HG02870 (cell line): ENCODE measurements around the gene LRRTM3.

Experiments used
- ATAC-seq: cut with Tn5 transposase; IDR thresholded peaks from one replicate; pipeline ENCODE4 v1.9.1; 2021; ENCODE audit warnings: mild to moderate bottlenecking, moderate library complexity; ENCODE audit not compliant: unreplicated experiment

Gene LRRTM3

DNA sequence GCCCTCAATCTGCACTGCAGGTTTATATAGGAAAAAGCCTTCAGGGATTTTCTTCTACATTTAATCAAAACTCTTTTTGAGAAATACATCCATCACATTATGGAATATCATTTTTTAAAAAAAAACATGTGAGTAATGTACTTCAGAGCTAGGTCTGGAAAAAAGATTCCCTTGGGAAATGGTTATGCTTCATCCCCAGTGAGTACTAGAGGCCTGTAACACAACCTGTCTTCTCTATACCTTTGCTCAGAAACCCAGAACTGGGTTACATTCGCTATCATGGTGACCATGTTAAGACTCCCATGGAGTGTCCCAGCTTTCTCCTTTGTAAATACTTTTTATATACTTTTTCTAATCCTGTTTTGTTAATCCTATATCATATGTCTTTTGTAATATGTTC is 186.9 kb downstream of the LRRTM3 start:
- no peak for ATAC-seq

GRCh38 chr10:67114945-67115344 is 189.1 kb downstream of the LRRTM3 start:
- ATAC-seq, result no peak

DNA sequence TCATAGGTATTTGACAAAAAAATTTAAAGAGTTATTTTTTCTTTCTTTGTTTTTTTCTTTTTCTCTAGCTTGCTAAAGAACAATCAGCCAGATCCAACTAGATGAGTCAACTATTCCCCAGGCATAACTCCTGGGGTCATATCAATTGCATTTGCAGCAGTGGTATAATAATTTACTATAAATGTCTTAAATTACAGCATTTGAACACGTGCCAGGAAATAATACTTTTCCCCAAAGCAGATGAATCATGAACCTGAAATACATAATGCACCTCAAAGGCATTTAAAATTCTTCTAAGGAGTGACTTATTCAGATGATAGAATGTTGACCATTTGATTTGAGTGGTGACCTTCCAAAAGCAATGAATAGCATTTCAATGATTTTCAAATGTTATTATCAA is 190.1 kb downstream of the LRRTM3 start:
- no peak for ATAC-seq

- no peak for ATAC-seq
Observed at GRCh38 chr10:67119651-67120050, 193.8 kb downstream of the LRRTM3 start.

DNA sequence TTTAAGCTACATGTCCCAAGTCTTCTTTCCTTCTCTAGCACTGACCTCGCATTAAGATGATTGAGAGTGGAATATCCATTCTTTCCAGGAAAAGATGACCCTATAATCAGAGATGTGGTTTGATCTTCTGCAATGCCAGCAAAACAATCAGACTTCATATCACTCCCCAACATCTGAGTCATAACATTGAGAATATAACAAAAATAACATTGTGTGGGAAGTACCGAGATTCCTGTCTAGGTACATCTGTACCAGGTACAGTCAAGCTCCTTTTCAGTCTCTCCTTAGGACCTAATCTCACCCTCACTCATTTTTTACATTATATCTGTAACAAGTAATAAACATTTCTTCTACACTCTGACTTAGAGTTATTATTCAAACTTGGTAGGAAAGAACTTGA is 201.6 kb downstream of the LRRTM3 start:
- no peak for ATAC-seq

DNA sequence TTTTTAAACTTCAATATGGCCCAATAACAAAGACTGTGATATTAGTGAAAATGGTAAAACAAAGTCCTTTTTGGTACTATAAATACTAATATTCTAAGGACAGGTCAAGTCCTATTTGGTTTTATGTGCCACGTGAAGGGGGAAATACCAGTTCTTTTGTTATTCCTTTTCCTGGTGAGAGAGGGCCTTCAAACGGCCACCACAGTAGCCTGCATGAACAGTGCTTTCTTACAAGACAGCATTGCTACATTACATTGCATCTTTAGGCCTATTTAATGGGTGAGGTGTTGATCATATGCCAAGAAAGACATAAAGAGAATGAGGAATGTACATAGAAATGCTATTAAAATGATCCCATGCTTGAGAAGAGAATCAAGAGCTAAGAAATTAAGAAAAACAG is 214.8 kb downstream of the LRRTM3 start:
- ATAC-seq, result no peak

DNA sequence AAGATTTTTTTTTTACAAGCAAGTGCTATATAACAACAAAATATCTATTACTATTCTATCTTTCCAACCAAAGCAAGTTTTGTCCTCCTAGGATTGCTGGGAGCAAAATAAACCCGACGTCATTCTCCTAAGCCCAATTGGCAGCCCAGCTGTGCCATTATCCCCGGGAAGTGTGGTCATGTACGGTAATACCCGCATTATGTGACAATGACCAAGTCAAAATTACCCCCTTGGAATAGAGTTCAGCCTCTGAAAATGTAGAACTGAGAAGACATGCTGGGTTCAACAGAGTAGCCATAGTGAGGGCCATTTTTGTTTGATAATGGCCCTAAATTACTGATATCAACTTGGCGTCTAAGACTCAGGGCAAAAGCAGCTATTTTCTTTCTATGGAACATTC is 215.5 kb downstream of the LRRTM3 start:
- ATAC-seq, result no peak

GRCh38 chr10:67144530-67144929 is 218.7 kb downstream of the LRRTM3 start:
- ATAC-seq, result no peak
